ENCODE data around the gene STK36.
"Not testable (repeated sequence)": the region's sequence is repeated elsewhere in the genome, so short reads cannot be mapped to it uniquely, and the experiment has no call there.

The STK36 gene

DNA sequence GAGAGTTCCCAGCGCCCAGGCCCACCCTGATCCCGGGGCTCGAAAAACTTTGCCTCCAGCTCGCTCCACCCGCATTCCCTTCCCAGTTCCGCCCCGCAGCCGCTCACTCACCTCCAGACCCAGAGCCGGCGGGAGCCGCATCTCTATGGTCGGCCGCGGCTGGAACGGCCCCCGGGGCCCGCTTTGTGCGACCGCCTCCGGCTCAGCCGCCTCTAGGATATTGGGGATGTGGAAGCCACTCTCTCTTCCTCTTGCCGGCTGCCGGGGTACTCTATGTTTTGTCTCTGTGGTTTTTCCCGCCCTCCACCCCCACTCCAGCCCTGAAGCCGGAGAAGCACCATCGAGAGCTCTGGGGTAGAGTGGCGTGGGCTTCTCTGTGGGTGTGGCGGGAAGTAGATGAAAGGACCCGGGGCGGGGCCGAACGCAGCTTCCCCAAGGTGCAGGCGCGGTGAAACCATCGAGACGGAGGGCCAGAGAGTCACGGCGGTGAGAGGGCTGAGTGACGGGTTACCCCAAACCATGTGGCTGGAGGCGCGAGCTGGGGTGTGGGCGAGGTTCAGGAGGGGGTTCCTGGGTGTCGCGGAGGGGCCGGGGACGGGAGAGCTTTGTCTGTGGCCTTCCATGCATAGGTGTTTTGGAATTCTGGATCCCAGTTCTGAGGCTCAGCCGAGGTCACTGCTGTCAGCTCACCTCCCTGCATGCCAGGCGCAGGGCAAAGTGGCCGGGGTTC, 12.5 kb upstream of the STK36 start, which contains the start of the genes BCS1L and ZNF142:
Gene BCS1L, plus strand, starts transcription at position 426 of the 730 bp plus-strand sequence. CDS start 1,305 bp downstream, outside the sequence.
Gene ZNF142, minus strand, starts transcription at position 366 of the 730 bp plus-strand sequence. CDS start 3,194 bp downstream, outside the sequence.
- in situ Hi-C loops (cut with HindIII; ENCODE audit: low sequenced_read_pairs) = loop anchor here (5.0 kb wide), 2 partner anchors 43 to 92 kb away; partner anchors contain the start of genes CNOT9 and USP37

DNA sequence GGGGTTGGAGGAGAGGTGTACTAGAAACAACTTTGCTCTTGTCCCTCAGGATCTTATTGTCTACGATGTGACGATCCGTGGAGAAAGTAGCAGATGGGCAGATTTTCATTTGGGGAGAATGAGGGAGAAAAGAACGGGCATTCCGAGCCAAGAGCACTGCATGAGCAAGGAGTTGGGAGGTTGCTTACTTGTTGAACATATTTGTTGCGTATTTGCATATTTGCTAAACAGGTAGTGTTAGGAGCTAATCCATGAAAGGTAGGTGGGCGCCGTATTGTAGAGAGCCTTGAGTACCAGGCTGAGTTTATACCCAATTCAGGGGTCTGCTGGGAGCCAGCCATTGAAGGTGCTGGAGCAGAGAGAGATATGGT, 11.9 kb upstream of the STK36 start:
- in situ Hi-C loops (cut with HindIII; ENCODE audit: low sequenced_read_pairs) = loop anchor here (5.0 kb wide), 2 partner anchors 42 to 93 kb away; partner anchors contain the start of genes CNOT9 and USP37

DNA sequence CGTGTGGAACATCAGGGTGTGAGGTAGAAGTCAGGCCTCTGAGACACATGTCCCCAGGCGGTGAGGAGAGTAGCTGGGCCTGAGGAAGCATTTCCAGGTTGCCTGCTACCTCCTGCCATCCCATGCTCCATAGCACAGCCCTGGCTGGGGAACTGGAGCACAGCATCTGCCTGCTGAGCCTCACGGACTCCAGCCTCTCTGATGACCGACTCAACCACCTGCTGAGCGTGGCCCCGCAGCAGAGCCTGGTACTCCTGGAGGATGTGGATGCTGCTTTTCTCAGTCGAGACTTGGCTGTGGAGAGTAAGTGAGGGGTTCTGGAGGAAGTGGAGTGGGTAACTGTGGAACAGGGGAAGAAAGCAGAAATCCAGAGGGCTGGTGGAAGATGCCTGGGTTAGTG, 9.5 kb upstream of the STK36 start:
- in situ Hi-C loops (cut with HindIII; ENCODE audit: low sequenced_read_pairs) = no loop called here

DNA sequence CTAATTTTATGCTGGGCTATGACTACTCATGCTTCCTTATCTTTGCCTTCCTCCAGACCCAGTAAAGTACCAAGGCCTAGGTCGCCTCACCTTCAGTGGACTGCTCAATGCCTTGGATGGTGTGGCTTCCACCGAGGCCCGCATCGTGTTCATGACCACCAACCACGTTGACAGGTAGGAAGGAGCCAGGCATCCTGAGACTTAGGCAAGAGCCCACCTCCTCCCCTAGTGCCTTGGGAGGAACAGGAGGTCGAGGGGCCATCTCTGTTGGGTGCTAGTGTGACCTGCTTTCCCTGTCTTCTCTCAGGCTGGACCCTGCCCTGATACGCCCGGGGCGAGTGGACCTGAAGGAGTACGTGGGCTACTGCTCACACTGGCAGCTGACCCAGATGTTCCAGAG, 9.1 kb upstream of the STK36 start:
- in situ Hi-C loops (cut with HindIII; ENCODE audit: low sequenced_read_pairs) = no loop called here

DNA sequence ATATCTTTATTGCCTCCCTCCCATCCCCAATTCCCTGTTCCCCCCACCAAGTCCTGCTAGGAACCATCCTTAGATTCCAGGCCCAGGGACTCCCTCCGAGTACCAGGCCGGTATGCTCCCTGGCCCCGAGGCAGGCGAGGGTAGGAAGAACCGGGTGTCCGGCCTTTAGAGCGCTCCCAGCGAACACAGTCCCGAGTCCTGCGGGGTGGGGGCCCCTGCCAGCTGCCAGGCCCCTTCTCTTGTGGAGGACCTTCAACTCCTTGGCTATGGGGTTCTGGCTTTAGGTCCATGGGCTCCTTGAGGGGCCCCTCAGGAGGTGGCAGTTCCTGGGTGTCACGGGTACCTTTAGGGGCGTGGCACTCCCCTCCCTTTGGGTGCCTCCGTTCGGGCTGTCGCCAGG, 8.0 kb upstream of the STK36 start:
- in situ Hi-C loops (cut with HindIII; ENCODE audit: low sequenced_read_pairs) = no loop called here

DNA sequence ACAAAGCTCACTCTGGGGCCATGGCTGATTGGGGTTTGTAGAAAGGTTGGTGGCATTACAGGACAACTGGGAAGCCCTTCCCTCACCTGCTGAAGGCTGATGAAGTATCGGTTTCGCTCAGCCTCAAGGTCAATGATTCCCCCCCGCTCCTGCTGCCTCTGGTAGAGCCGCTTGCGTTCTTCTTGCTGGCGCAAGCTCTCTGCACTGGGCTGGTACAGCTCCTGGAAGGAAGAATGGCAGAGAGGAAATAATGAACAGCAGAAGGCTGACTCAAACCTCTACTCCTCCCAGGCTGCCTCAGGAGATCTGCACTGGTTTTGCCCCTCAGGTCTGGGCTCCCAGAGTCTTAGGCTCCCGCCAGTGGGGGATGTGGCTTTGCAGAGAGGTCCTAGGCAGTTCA, 7.2 kb upstream of the STK36 start:
- in situ Hi-C loops (cut with HindIII; ENCODE audit: low sequenced_read_pairs) = no loop called here

DNA sequence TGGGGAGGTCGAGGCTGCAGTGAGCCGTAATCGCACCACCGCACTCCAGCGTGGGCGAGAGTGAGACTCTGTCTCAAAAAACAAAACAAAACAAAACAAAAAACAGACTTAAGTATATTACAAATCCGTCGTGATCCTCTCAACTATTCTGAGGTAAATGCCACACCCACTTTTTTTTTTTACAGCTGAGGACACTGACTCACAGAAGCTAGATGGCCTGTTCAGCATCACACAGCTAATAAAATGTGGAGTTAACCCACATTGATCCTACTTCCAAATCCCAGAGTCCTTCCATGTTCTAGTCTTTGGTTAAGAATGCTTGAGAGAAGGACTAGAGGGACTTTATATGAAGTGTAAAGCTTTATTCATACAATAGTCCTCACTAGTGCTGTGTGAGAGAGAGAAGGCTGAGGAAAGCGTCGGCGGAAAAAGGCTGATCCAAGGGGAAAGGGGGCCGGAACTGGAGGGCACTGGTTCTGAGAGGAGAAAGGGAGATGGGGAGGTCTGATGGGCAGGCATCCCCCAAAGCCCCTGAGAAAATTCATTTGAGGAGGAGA, 711 bp upstream of the STK36 start:
- in situ Hi-C loops (cut with HindIII; ENCODE audit: low sequenced_read_pairs) = no loop called here

DNA sequence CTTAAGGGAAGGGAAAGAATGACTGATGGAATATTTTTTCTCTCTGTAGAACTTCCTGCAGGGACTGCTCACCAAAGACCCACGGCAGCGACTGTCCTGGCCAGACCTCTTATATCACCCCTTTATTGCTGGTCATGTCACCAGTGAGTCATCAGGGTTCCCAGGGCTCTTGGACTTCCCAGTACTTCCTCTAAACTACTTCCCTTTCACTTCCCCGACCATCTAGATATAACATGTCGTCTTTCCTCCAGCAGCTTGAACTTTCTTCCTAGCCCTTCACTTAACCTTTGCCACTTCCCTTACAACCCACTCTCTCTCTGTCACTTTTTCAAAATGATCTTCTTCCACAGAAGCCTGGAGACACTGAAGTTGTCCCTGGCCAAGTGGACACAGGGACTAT, 7.2 kb downstream of the STK36 start:
- in situ Hi-C loops (cut with HindIII; ENCODE audit: low sequenced_read_pairs) = no loop called here

DNA sequence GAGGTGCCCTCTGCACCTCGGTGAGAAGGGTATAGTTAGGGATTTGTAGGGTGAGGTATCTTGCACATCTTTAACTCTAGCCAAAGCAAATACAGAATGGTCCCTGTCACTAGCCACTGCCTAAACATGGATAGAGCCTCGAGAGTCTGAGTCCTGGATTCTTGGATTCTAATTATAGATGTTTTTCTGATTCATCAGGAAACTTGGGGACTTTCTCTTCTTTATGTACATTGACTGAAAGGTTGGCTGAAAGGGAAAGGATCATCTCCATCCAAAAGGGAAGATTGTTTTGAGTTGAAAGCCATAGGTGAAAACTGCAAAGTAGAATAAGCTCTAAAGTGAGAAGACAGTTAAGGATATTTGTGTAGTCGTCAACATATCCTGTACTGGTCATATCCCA, 8.2 kb downstream of the STK36 start:
- in situ Hi-C loops (cut with HindIII; ENCODE audit: low sequenced_read_pairs) = no loop called here

DNA sequence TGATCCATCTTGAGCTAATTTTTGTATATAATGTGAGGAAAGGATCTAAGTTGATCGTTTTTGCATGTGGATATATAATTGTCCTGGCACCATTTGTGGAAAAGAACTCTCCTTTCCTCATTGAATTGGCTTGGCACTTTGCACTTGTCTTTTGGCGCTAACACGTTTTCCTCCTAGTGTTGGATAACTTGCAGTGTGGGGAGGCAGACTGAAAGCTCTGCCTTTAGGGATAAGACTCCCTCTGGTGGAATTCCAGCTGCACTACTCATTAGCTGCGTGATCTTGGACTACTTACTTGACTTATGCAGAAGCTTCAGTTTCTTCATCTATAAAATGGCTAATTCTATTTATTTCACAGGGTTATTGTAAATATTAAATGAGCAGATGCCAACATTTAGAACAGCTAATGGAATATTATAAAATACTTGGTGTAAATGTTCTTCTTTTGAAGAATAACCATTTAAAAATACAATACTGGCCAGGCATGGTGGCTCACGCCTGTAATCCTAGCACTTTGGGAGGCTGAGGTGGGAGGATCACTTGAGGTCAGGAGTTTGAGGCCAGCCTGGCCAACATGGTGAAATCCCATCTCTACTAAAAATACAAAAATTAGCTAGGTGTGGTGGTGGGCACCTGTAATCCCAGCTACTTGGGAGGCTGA, 15.6 kb downstream of the STK36 start:
- in situ Hi-C loops (cut with HindIII; ENCODE audit: low sequenced_read_pairs) = not testable (repeated sequence)

DNA sequence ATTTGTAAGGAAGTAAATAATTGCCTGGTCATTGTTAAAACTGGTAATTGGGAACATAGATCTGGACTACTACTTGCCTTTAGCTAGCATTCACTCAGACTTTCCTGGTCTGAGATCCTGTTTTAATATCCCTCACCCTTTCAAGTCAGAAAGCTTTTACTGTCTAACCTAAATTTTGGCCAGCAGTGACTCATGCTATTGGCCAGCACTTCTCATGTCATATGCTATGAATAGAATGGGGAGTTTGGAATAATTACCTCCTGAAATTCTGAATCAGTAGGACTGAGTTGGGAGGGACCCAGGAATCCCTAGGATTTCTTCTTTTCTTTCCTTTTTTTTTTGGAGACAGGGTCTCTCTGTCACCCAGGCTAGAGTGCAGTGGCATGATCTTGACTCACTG, 19.3 kb downstream of the STK36 start:
- in situ Hi-C loops (cut with HindIII; ENCODE audit: low sequenced_read_pairs) = loop anchor here (5.0 kb wide), 1 partner anchor 66 kb away; no protein-coding TSS in a partner anchor

DNA sequence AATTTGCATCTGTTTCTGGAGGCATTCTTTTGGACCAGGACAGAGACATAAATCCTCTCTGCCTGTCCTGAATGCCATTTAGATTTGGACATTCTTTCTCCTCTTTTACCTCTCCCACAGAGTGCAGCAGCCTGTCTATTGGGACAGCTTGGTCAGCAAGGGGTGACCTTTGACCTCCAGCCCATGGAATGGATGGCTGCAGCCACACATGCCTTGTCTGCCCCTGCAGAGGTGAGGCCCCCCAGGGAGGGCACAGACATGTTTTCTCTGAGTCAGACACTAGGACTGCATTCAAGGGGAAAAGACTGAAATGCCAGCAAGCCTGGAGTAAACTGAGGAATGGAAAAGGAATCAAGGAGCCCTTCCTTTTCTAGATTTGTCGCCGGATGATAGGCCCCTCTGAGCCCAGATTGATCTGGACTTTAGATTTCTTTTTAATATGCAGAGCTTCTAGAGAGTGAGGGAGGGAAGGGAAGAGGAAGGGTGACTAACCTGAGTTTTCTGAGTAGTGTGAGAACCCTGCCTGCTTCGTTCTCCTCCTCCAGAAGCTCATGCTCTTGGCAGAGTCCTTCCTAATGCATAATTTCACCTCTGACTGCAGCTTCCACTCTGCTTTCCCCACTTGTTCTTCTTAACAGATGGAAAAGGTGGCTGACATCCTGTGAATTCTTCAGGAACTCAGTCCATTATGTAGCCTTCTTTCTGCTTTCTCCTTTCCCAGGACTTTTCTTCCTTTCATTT, 22.7 kb downstream of the STK36 start:
- in situ Hi-C loops (cut with HindIII; ENCODE audit: low sequenced_read_pairs) = loop anchor here (5.0 kb wide), 1 partner anchor 63 kb away; no protein-coding TSS in a partner anchor

DNA sequence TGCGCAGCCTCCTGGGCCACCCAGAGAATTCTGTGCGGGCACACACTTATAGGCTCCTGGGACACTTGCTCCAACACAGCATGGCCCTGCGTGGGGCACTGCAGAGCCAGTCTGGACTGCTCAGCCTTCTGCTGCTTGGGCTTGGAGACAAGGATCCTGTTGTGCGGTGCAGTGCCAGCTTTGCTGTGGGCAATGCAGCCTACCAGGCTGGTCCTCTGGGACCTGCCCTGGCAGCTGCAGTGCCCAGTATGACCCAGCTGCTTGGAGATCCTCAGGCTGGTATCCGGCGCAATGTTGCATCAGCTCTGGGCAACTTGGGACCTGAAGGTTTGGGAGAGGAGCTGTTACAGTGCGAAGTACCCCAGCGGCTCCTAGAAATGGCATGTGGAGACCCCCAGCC, 27.0 kb downstream of the STK36 start:
- in situ Hi-C loops (cut with HindIII; ENCODE audit: low sequenced_read_pairs) = no loop called here

DNA sequence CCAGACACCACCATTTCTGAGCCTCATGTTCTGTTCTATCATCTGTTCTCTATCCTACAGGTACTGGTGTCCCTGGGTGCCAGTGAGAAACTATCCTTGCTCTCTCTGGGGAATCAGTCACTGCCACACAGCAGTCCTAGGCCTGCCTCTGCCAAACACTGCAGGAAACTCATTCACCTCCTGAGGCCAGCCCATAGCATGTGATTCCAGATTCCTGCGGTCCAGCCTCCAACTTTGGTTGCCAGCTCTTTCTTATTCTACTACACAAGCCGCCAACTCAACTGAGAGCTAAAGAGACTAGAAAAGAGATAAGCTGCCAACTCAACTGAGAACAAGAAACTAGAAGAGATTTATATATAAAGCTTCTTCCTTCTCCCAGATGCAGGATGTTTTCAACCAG, 29.9 kb downstream of the STK36 start:
- in situ Hi-C loops (cut with HindIII; ENCODE audit: low sequenced_read_pairs) = loop anchor here (5.0 kb wide), 1 partner anchor 45 kb away; the partner anchor contains the start of genes BCS1L and ZNF142

DNA sequence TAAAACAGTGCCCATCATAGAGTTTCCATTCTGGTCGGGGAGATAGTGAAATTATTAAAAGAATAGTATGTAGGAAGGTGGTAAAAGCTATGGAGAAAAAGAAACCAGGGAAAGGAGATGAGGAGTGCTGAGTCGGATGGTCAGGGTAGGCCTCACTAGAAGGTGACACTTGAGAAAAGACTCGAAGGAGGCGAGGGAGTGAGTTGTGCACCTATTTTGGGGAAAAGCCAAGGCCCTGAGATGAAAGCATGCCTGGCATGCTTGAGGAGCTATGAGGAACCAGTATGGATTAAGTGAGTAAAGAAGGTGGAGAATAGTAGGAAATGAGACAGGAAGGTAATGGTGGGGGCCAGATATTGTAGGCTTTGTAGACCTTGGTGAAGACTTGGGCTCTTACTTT, 31.5 kb downstream of the STK36 start:
- in situ Hi-C loops (cut with HindIII; ENCODE audit: low sequenced_read_pairs) = loop anchor here (5.0 kb wide), 1 partner anchor 46 kb away; the partner anchor contains the start of genes BCS1L and ZNF142

DNA sequence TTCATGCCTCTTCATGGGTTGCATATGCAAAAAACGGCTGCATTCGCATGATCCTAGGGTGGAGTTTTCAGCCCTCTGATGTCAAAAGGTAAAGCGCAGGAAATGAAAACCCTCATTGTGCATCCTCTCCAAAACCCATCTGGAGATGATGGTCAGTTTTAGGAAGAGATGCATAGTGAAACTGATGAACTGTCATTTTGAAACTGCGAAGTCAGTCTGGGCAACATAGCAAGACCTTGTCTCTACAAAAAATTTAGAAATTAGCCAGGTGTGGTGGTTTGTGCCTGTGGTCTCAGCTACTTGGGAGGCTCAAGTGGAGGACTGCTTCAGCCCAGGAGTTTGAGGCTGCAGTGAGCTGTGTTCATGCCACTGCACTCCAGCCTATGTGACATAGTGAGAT, 36.2 kb downstream of the STK36 start:
- in situ Hi-C loops (cut with HindIII; ENCODE audit: low sequenced_read_pairs) = no loop called here

DNA sequence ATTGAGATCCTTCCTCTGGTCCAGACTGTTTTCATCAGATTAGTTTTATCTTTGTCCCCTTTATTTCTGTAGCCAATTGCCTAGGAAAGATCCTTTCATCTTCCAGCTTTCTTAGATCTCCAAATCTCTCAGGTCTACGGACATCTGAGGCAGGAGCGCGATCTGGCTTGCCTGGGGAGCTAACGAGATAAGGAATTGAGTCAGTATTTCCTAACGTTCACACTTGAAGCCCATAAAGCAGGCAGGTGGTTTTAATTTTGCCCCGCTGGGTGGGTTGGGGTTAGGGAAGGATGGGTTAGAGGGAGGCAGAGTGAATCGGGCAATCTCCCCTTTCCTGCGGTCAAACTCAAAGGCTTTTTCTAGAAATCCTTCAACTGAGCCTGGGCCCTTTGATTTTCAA, 38.0 kb downstream of the STK36 start:
- in situ Hi-C loops (cut with HindIII; ENCODE audit: low sequenced_read_pairs) = no loop called here

DNA sequence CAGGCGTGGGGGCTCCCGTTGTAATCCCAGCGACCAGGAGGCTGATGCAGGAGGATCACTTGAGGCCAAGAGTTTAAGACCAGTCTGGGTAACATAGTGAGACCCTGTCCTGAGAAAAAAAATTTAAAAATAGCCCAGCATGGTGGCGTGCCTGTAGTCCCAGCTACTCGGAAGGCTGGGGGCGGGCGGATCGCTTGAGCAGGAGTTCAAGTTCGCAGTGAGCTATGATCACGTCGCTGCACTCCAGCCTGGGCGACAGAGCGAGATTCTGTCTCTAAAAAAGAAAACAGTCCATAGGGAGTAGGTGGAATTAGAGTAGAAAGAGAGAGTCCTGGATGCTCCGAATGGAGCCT, 38.4 kb downstream of the STK36 start:
- in situ Hi-C loops (cut with HindIII; ENCODE audit: low sequenced_read_pairs) = no loop called here

DNA sequence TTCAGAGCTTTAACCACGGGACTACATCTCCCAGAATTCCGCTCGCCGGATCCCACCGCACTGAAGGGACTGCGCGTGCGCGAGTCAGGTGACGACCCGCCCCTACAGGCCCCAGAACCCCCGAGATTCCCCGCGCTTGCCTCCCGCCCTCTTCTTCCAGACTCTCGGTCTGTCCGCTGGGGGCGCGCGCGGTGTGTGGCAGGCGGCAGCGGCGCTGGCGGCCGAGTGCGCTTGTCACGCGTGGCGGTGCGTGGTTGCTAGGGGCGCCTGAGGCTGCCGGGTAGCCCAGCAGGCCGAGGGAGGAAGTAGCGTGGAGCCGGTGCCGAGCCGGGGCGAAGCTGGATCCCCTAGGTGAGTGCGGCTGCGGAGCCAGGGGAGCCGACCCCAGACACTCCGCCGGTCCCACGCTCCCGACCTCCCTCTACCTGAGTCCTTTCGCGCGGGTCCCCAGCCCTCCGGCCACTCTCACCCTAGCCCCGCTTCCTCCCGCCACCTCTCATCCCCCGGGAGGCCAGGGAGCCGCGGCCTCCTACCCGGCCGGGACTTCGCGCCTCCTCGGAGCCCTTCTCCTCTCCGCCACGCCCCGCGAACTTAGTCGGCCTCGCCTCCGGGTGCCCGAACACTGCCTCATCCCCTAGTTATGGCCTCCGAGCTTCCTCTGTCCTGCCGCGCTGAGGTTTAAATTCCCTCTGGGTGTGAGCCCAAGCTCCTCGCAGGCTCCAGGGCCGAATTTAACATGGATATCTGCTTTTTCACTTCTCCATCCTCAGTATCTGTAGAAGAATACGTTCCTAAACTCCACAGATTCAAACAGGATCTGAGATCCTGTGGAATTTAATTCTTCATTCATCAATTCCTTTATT, 39.0 kb downstream of the STK36 start, which contains the start of gene TTLL4:
Gene TTLL4, plus strand, starts transcription at position 149 of the 863 bp plus-strand sequence. CDS start 26,842 bp downstream, outside the sequence.
- in situ Hi-C loops (cut with HindIII; ENCODE audit: low sequenced_read_pairs) = no loop called here

DNA sequence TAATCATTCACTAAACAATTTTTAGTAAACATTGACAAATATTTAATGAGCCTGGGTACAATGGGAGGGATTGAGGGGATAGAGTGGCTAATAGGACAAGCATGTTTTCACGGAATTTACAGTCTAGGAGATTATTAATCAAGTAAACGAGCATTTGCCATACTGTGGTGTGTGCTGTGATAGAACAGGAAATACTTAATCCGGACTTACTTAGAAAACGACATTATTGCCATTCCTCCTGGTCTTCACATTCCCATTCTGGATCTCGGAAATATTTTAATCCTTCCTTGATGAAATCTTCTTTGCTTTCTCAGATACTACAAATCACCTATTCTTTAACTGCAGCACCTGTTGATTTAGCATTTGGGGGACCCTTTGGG, 39.7 kb downstream of the STK36 start:
- in situ Hi-C loops (cut with HindIII; ENCODE audit: low sequenced_read_pairs) = no loop called here
